ENCODE measurements around the gene OR4B1. TPM values are rescaled to one million over a fixed set of nuclear protein-coding genes. Genes with fewer than 3 reads are reported as not detected.
"Not testable (repeated sequence)": the region's sequence is repeated elsewhere in the genome, so short reads cannot be mapped to it uniquely, and the experiment has no call there.

The OR4B1 gene
- total RNA-seq, 1 donor from 2014 or later: not detected

DNA sequence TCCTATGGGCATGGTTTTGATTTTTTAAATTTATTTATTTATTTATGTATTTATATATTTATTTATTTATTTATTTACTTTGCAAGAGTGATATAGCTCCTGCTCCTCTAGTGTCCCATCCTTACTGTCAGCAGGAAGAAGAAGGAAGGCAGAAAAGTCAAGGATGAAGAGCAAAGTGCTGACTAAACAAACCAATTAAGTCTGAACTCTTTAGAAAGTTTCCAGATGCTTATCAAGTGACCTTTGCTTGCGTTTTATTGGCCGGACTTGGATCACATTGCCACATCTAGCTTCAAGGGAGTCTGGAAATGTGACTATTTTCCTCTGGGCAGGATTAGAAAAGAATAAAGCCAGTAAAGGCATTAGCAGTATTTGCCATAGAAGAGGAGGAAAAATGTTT is 8.7 kb upstream of the OR4B1 start:
- no peaks in the 10 kb centered on the region for H3F3A ChIP-seq (ENCODE audit: low read depth)
- no peak overlapping the region for H3K9ac ChIP-seq
- Mint-ChIP-seq H3K9me3 (no peaks in the 10 kb centered on the region), H3K4me1 (no peaks in the 10 kb centered on the region), H3K27me3 (ENCODE audit: insufficient read depth, low read depth) (peaks cover 5% of the 10 kb centered on the region), H3K4me3 (no peak overlapping the region), H3K36me3 (no peaks in the 10 kb centered on the region), H3K27ac (no peak overlapping the region)
- H3K9me3 ChIP-seq (ENCODE audit: low read depth): peaks cover 4% of the 10 kb centered on the region
- H3K27me3 ChIP-seq: no peaks in the 10 kb centered on the region
- H2AFZ ChIP-seq (replicated peaks): no peak overlapping the region
- no peak for DNase-seq (ENCODE audit: low spot score)
- H3K4me2 ChIP-seq: no peak overlapping the region
- no peak for TF ChIP-seq EZH2phosphoT487 (IDR thresholded peaks at IDR 0.05)
- TF ChIP-seq, protein P1, sequence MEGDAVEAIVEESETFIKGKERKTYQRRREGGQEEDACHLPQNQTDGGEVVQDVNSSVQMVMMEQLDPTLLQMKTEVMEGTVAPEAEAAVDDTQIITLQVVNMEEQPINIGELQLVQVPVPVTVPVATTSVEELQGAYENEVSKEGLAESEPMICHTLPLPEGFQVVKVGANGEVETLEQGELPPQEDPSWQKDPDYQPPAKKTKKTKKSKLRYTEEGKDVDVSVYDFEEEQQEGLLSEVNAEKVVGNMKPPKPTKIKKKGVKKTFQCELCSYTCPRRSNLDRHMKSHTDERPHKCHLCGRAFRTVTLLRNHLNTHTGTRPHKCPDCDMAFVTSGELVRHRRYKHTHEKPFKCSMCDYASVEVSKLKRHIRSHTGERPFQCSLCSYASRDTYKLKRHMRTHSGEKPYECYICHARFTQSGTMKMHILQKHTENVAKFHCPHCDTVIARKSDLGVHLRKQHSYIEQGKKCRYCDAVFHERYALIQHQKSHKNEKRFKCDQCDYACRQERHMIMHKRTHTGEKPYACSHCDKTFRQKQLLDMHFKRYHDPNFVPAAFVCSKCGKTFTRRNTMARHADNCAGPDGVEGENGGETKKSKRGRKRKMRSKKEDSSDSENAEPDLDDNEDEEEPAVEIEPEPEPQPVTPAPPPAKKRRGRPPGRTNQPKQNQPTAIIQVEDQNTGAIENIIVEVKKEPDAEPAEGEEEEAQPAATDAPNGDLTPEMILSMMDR (IDR thresholded peaks at IDR 0.05): no peak
- TF ChIP-seq EZH2 (IDR thresholded peaks at IDR 0.05): no peak
- H3K4me1 ChIP-seq: no peaks in the 10 kb centered on the region
- H3K79me2 ChIP-seq (ENCODE audit: low read depth): no peaks in the 10 kb centered on the region
- H3K4me3 ChIP-seq: no peak overlapping the region
- no peaks in the 10 kb centered on the region for H4K20me1 ChIP-seq (ENCODE audit: low read depth)
- no peak overlapping the region for H3K27ac ChIP-seq
- no peaks in the 10 kb centered on the region for H3K36me3 ChIP-seq

DNA sequence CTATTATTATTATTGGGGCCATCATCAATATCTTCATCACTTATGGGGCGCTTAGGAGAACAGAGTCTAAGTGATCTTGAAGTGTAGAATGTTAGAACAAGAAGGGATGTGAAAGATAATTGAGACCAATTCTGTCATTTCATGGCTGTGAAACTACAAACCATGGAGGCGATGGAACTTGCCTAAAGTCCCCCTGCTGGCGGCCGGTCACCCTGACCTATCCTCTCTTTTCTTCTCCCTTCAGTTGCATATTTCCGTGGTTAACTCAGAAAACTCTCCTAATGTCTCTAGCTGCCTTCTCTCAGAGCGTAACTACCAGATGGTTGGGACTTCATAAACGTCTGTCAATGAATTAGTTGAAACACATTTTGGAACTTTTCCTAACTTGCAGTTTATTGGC is 6.6 kb upstream of the OR4B1 start:
- Histone ChIP-seq H3K9me3 (ENCODE audit: low read depth) (peaks cover 4% of the 10 kb centered on the region), H3K4me1 (no peaks in the 10 kb centered on the region), H3K79me2 (ENCODE audit: low read depth) (no peaks in the 10 kb centered on the region), H3K36me3 (no peaks in the 10 kb centered on the region), H2AFZ (replicated peaks) (no peak overlapping the region), H3K9ac (no peak overlapping the region), H3K4me2 (no peak overlapping the region), H4K20me1 (ENCODE audit: low read depth) (no peaks in the 10 kb centered on the region), H3F3A (ENCODE audit: low read depth) (no peaks in the 10 kb centered on the region), H3K27me3 (no peaks in the 10 kb centered on the region), H3K27ac (no peak overlapping the region), H3K4me3 (no peak overlapping the region)
- no peak overlapping the region for H3K4me3 Mint-ChIP-seq
- H3K36me3 Mint-ChIP-seq: no peaks in the 10 kb centered on the region
- no peaks in the 10 kb centered on the region for H3K4me1 Mint-ChIP-seq
- H3K9me3 Mint-ChIP-seq: no peaks in the 10 kb centered on the region
- TF ChIP-seq EZH2phosphoT487 (IDR thresholded peaks at IDR 0.05) (no peak), EZH2 (IDR thresholded peaks at IDR 0.05) (no peak)
- TF ChIP-seq, protein P1 (IDR thresholded peaks at IDR 0.05): no peak
- no peak overlapping the region for H3K27ac Mint-ChIP-seq
- H3K27me3 Mint-ChIP-seq (ENCODE audit: insufficient read depth, low read depth): peaks cover 2% of the 10 kb centered on the region
- DNase-seq (ENCODE audit: low spot score): no peak

DNA sequence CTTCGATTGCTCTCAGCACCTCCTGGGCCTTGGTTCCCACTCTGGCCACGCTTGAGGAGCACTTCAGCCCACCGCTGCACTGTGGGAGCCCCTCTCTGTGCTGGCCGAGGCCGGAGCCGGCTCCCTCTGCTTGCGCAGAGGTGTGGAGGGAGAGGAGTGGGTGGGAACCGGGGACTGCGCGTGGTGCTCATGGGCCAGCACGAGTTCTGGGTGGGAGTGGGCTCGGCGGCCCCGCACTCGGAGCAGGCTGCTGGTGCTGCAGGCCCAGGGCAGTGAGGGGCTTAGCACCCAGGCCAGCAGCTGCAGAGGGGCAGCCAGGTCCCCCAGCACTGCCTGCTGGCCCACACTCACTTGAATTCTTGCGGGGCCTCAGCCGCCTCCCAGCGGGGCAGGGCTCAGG is 12.2 kb downstream of the OR4B1 start:
- no peaks in the 10 kb centered on the region for H3K27me3 ChIP-seq
- H3K36me3 Mint-ChIP-seq: no peaks in the 10 kb centered on the region
- no peaks in the 10 kb centered on the region for H3K4me1 ChIP-seq
- DNase-seq (ENCODE audit: low spot score): no peak
- no peak for TF ChIP-seq EZH2 (IDR thresholded peaks at IDR 0.05)
- TF ChIP-seq EZH2phosphoT487 (IDR thresholded peaks at IDR 0.05): no peak
- TF ChIP-seq, protein P1 (IDR thresholded peaks at IDR 0.05): no peak
- H3K79me2 ChIP-seq (ENCODE audit: low read depth): no peaks in the 10 kb centered on the region
- H3K4me1 Mint-ChIP-seq: no peaks in the 10 kb centered on the region
- no peaks in the 10 kb centered on the region for H3K9me3 ChIP-seq (ENCODE audit: low read depth)
- H3K9ac ChIP-seq: no peak overlapping the region
- no peak overlapping the region for H3K4me3 ChIP-seq
- no peaks in the 10 kb centered on the region for H3F3A ChIP-seq (ENCODE audit: low read depth)
- H3K9me3 Mint-ChIP-seq: peaks cover 3% of the 10 kb centered on the region
- no peak overlapping the region for H3K27ac Mint-ChIP-seq
- H2AFZ ChIP-seq (replicated peaks): no peak overlapping the region
- no peaks in the 10 kb centered on the region for H4K20me1 ChIP-seq (ENCODE audit: low read depth)
- no peaks in the 10 kb centered on the region for H3K36me3 ChIP-seq
- H3K4me3 Mint-ChIP-seq: no peak overlapping the region
- H3K27me3 Mint-ChIP-seq (ENCODE audit: insufficient read depth, low read depth): no peaks in the 10 kb centered on the region
- no peak overlapping the region for H3K27ac ChIP-seq
- H3K4me2 ChIP-seq: no peak overlapping the region

DNA sequence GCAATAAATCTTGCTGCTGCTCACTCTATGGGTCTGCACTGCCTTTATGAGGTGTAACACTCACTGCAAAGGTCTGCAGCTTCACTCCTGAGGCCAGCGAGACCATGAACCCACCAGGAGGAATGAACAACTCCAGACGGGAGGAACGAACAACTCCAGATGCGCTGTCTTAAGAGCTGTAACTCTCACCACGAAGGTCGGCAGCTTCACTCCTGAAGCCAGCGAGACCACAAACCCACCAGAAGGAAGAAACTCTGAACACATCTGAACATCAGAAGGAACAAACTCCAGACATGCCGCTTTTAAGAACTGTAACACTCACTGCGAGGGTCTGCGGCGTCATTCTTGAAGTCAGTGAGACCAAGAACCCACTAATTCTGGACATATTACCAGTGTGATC is 13.4 kb downstream of the OR4B1 start:
- not testable (repeated sequence) for H3K9me3 Mint-ChIP-seq; H3K36me3 Mint-ChIP-seq; H3K4me1 ChIP-seq; H4K20me1 ChIP-seq (ENCODE audit: low read depth); H3K79me2 ChIP-seq (ENCODE audit: low read depth); H3F3A ChIP-seq (ENCODE audit: low read depth); H3K27me3 Mint-ChIP-seq (ENCODE audit: insufficient read depth, low read depth); H3K4me3 Mint-ChIP-seq; H3K4me3 ChIP-seq; H3K4me1 Mint-ChIP-seq; H3K27ac Mint-ChIP-seq; H3K27ac ChIP-seq; H3K9me3 ChIP-seq (ENCODE audit: low read depth); H3K36me3 ChIP-seq; H2AFZ ChIP-seq (replicated peaks); H3K9ac ChIP-seq; H3K27me3 ChIP-seq; H3K4me2 ChIP-seq; DNase-seq (ENCODE audit: low spot score)
